ENCODE data around the gene OSBPL6. TPM values are rescaled to one million over a fixed set of nuclear protein-coding genes. Genes with fewer than 3 reads are reported as not detected.
"Not testable (repeated sequence)": the region's sequence is repeated elsewhere in the genome, so short reads cannot be mapped to it uniquely, and the experiment has no call there.

OSBPL6 gene
- total and polyA plus RNA-seq, 10 of the 15 experiments (the other 5 are each of a cell fraction or from before 2014, with no cell fraction given): 0.01 to 0.08 (median 0.03) TPM; not detected in 5

GRCh38 chr2:178153878-178154277 lies 40.4 kb upstream of the OSBPL6 start:
- CTCF ChIA-PET: interaction anchor here (1.1 kb wide), 1 partner anchor 20 kb away, joined by 3 read pairs; no protein-coding TSS in a partner anchor
- RAD21 ChIA-PET (ENCODE audit: unreplicated experiment); FAIRE-seq; in situ Hi-C loops (cut with MboI); H4K20me1 ChIP-seq (ENCODE audit: control insufficient read depth, insufficient read depth); H3K27me3 ChIP-seq (replicated peaks in 1 of 2; ENCODE audit: control insufficient read depth in 2 of 2, insufficient read depth in 2 of 2, low read length in 1 of 2); DNase-seq (ENCODE audit: low read depth, low spot score); H3K9me3 ChIP-seq (replicated peaks; ENCODE audit: control insufficient read depth, insufficient read depth, low read length); intact Hi-C loops (cut with micrococcal nuclease; ENCODE audit: unreplicated experiment); H3K4me3 ChIP-seq; SMC1A ChIA-PET (ENCODE audit: uncharacterized antibody, unreplicated experiment); H3K4me1 ChIP-seq (ENCODE audit: control insufficient read depth, insufficient read depth, low read length); ATAC-seq; BruUV-seq (replicated peaks); H3K4me2 ChIP-seq (ENCODE audit: control insufficient read depth, insufficient read depth); H3K79me2 ChIP-seq (ENCODE audit: control insufficient read depth, insufficient read depth, low read length); H3K36me3 ChIP-seq (ENCODE audit: control insufficient read depth in 2 of 2, insufficient read depth in 2 of 2, low read length in 1 of 2); H3K9ac ChIP-seq (ENCODE audit: control insufficient read depth, insufficient read depth, low read length); POLR2A ChIA-PET; H3K27ac ChIP-seq (ENCODE audit: control insufficient read depth, insufficient read depth); H2AFZ ChIP-seq (ENCODE audit: control insufficient read depth, low read depth, low read length): not testable (repeated sequence)
- 0% methylated on average over 1 of the region's 1 CpG for WGBS (ENCODE audit: insufficient coverage, insufficient replicate concordance, low lambda C conversion rate, missing lambda C conversion rate)

GRCh38 chr2:178155524-178155923 lies 38.8 kb upstream of the OSBPL6 start:
- Histone ChIP-seq H3K27me3 (replicated peaks in 1 of 2; ENCODE audit: control insufficient read depth in 2 of 2, insufficient read depth in 2 of 2, low read length in 1 of 2) (no peaks in the 10 kb centered on the region; a peak in 1 of 4 replicates), H3K9ac (ENCODE audit: control insufficient read depth, insufficient read depth, low read length) (no peak overlapping the region), H3K27ac (ENCODE audit: control insufficient read depth, insufficient read depth) (no peak overlapping the region), H4K20me1 (ENCODE audit: control insufficient read depth, insufficient read depth) (no peaks in the 10 kb centered on the region), H3K4me2 (ENCODE audit: control insufficient read depth, insufficient read depth) (no peak overlapping the region), H3K9me3 (replicated peaks; ENCODE audit: control insufficient read depth, insufficient read depth, low read length) (no peaks in the 10 kb centered on the region; the same call in 2 of the 3 replicates), H3K4me3 (no peak overlapping the region), H3K4me1 (ENCODE audit: control insufficient read depth, insufficient read depth, low read length) (no peaks in the 10 kb centered on the region), H3K79me2 (ENCODE audit: control insufficient read depth, insufficient read depth, low read length) (no peaks in the 10 kb centered on the region), H2AFZ (ENCODE audit: control insufficient read depth, low read depth, low read length) (no peak overlapping the region), H3K36me3 (ENCODE audit: control insufficient read depth in 2 of 2, insufficient read depth in 2 of 2, low read length in 1 of 2) (no peaks in the 10 kb centered on the region)
- no peak for FAIRE-seq
- no peak for DNase-seq (ENCODE audit: low read depth, low spot score)
- no TSS peak for BruUV-seq (replicated peaks)
- ATAC-seq: no peak
- in situ Hi-C loops (cut with MboI) (no loop called here), intact Hi-C loops (cut with micrococcal nuclease; ENCODE audit: unreplicated experiment) (no loop called here)
- RAD21 ChIA-PET (ENCODE audit: unreplicated experiment): no interaction called here
- SMC1A ChIA-PET (ENCODE audit: uncharacterized antibody, unreplicated experiment): no interaction called here
- POLR2A ChIA-PET: no interaction called here
- no peak for TF ChIP-seq ZNF687 (IDR thresholded peaks at IDR 0.05)
- no peak for TF ChIP-seq FOXM1 (IDR thresholded peaks at IDR 0.05; ENCODE audit: low read depth, low read length)
- no peak for TF ChIP-seq GATAD2B (conservative IDR thresholded peaks at IDR 0.05; ENCODE audit: low read depth)
- no peak for TF ChIP-seq CBFB (IDR thresholded peaks at IDR 0.05; ENCODE audit: low read depth)
- no peak for TF ChIP-seq NR2C2 (IDR thresholded peaks at IDR 0.05; ENCODE audit: borderline replicate concordance, control insufficient read depth, insufficient read length, low read depth)
- TF ChIP-seq SKIL (IDR thresholded peaks at IDR 0.05; ENCODE audit: low read depth, poor library complexity, severe bottlenecking): no peak
- CTCF ChIA-PET: no interaction called here
- WGBS (ENCODE audit: insufficient coverage, insufficient replicate concordance, low lambda C conversion rate, missing lambda C conversion rate): 0% methylated on average over 1 of the region's 1 CpG
